Activated CD8-positive, alpha-beta memory T cell treated with anti-CD3 and anti-CD28 coated beads, Interleukin-2, amount 50 U/mL, for 24 hours (primary cell): ENCODE data around the gene FAM120B.

Experiments
- DNase-seq: peaks from one replicate; pipeline ENCODE4 v3.0.0-alpha.2; 2020; ENCODE audit errors: extremely low read depth

Gene FAM120B

GRCh38 chr6:170358496-170358895 is 51.9 kb downstream of the FAM120B start:
- no peak for DNase-seq

DNA sequence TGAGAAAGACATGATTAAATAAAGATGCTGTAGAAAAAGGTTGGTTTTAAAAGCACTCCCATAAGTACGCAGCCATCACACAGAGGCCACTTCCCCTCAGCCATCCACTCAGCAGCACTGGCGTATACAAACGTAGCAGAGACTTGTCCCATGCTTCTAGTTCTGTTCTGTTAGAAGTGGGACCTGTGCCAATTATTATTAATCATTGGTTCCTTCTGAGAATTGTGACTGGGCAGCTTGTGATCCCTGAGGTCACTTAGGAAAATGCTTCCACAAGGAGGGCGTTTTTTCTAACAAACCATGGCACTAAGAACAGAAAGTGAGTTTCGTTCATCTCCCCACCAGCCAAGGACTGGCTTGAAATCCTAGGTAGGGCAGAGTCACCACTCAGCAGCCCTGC is 53.9 kb downstream of the FAM120B start:
- no peak for DNase-seq

DNA sequence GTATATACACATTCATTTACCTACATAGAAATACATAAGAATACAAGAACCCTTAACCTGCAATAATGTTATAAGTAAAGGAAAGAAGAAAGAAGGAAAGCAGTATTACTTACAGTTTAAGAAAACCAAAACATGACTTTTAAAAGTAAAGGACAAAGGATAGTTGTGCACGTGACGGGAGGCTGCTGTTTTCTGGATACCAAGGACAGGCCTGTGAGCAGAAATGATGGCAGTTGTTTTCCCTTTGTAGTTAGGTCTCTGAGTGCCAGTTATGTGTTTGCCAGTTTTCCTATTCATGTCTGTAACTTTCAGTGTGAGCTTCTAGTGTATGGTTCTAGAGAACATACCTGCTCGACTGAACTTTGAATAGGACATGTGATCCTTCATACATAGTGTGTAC is 54.8 kb downstream of the FAM120B start:
- no peak for DNase-seq

DNA sequence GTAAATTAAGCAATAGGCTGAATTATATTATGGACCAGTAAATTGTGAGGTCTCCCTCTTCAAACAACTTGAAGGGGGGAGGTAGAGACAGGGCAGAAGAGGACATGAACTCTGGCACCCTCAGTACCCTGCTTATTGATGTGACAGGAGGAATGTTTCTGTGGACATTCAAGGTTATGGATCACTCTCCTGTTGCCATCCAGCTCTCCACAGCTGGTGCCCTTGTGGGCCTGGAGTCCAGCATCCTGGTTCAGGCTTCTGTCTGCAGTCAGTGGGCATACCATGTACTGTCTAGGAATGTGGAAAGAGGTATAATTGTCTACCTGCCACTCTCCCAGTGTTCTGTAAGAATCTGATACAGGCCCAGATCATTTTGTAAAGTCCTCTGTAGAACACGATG is 55.6 kb downstream of the FAM120B start:
- DNase-seq: no peak

- no peak for DNase-seq
Measured at GRCh38 chr6:170363255-170363654, 56.7 kb downstream of the FAM120B start.

DNA sequence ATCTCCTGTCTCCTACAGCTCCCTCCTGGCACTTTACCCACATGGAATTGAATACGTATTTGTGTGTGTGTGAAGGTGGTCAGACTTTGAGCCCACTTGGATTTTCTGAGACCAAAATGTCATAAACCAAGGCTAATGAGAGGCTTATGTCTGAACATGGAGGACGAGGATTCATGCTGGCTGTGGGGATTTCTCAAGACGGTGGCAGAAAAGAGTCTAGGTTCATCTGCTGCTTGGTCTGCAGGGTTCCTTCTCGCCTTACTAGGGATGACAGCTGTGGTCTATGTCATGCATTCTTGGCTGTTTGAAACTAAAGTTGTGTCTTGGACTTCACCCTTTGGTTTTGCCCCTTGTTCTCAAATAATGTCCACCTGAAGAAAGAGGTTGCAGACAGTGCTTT is 58.6 kb downstream of the FAM120B start:
- DNase-seq: no peak

GRCh38 chr6:170365593-170365992 is 59.0 kb downstream of the FAM120B start:
- no peak for DNase-seq

- no peak for DNase-seq
Measured at GRCh38 chr6:170366248-170366960, 59.8 kb downstream of the FAM120B start.

DNA sequence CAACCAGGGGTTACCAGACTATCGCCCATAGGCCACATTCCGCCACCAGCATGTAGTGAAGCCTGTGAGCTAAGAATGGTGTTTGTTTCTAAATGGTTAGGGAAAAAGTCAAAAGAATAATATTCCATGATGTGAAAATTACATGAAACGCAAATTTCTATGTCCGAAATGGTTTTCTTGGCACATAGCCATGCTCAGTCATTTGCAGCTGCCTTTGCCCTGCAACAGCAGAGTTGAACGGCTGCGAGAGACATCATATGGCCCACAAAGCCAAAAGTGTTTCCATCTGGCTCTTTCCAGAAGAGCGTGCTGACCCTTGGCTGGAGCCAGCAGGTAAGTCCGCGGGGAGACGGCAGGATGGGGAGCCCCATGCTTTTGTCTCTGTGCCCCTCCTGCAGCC is 60.7 kb downstream of the FAM120B start:
- DNase-seq: no peak

- DNase-seq: no peak
Measured at GRCh38 chr6:170368544-170368943, 62.0 kb downstream of the FAM120B start.

GRCh38 chr6:170369403-170369802 is 62.8 kb downstream of the FAM120B start:
- no peak for DNase-seq

- DNase-seq: no peak
Measured at GRCh38 chr6:170370416-170370815, 63.9 kb downstream of the FAM120B start.

DNA sequence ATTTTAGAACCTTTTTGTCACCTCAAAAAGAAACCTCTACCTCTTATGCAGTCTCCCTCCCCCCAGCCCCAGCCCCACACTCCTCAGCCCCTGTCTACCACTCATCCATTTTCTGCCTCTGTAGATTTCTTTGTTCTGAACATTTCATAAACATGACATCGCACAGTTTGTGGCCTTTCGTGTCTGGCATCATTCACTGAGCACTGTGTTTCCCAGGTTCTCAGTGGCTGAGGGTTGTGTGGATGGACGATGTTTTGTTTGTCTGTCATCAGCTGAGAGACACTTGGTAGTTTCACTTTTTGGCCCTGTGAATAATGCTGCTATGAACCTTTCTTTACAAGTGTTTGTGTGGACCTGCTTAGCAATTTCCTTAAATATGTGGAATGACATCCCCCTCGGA is 64.5 kb downstream of the FAM120B start:
- DNase-seq: no peak

DNA sequence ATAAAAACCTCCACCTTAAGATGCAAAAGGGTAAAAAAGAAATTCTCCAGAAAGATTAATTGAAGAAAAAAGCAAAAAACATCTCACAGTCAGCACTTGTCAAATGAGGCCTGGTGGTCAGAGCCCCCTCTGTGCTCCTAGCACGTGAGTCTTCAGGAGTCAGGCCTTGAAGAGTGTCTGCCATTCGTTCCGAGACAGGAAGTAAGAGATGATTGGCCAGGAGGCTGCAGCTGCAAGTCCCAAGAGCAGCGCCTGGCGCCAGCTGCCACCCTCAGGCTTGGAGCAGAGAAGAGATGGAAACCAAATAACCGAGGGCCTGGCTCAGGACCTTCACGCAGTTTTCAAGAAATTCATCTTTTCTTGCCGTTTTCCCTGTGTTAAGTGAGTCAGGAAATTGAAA is 65.0 kb downstream of the FAM120B start:
- no peak for DNase-seq

DNA sequence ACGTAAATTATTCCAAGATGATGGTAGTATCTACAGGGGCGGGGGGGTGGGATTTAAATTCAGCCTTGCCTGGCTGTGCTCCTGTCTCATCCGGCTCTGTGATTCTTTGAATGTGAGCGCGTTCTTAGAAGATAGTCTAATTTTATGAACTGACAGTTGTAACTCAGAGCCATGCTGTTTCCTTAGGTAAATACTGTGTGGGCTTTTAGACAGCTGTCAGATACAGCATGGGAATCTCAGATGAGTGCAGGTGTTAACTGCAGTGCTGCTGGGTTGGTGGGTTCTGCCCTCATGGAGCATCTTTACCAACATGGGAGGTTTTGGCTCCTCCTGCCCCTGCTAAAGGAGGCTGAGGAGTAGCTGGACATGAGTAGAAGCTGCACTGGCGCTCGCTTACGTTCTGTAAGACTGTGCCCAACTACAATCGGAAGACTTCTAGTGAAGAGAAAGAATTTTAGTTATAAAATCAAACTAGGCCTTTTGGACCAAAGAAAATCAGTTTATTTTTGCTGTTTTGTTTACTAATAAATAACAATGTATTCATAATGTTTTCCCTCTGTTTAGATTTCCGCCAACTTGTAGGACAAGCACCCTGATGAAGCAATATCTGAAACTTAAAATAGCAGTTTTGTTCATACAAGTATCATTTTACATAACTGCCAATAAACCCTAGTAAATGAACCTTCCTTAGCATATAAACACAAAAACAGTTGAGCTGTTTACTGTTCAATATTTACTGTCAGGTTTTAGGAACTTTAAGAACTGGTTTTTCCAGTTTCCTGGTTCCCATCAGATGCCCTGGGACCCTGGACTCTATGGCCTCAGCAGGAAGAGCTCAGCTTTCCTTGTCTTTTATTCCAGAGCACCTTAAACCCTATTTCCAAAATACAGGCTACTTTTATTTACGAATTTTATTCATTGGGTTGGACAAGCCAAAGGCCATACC is 66.1 kb downstream of the FAM120B start:
- no peak for DNase-seq

DNA sequence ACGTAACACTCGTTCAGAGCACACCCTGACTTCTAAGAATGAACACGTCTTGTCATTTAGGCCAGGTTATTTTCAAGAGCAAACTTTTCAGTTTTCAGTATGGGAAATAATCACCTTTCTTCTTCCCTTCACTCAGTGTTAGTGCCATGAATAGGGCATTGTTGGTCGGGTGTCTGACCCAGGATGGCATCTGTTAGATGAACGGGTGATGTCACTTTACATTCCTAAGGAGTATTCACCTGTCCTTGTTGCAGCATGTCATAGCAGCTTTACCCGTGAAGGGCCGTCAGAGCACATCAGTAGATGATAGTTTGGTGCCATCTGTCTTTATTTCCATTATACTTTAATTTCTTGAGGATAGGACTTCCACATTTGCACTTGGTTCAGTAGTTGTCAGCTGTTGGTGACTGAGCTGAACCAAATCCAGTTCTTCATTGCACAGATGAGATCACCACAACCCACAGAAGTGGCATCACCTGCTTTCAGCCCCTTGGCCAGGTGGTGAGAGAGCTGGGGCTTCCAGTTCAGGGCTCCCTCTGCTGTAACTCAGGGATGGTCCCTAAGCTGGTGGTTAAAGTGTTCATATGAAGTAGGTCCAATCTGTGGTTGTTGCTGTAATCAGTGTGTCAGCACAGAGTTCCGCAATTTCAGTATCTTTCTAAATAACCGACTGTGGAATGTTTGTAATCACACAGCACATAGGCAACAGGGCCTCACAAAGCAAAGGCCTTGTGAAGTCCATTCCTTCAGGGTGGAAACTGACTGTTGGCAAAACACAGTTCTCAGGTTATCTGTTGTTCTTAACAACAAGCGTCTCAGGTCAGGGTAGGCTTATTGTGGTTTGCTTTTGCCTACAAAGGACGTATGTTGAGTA is 68.2 kb downstream of the FAM120B start:
- no peak for DNase-seq

DNA sequence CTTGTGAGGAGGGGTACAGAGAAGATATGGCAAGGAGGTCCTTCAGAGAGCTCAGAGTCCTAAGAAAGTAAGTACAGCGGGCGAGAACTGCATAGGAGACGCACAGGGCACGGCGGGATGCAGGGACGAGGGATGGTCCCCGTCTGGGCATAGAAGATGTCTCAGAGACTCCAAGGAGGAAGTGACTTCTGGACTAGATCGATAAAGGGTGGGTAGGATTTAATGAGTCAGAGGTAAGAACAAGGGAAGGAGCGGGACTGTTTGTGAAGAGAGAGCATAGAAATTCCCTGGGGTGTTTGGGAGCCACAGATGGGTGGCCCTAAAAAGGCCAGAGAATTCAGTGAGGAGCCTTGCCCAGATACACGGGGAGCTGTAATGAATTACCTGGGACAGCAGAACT is 69.1 kb downstream of the FAM120B start:
- no peak for DNase-seq

DNA sequence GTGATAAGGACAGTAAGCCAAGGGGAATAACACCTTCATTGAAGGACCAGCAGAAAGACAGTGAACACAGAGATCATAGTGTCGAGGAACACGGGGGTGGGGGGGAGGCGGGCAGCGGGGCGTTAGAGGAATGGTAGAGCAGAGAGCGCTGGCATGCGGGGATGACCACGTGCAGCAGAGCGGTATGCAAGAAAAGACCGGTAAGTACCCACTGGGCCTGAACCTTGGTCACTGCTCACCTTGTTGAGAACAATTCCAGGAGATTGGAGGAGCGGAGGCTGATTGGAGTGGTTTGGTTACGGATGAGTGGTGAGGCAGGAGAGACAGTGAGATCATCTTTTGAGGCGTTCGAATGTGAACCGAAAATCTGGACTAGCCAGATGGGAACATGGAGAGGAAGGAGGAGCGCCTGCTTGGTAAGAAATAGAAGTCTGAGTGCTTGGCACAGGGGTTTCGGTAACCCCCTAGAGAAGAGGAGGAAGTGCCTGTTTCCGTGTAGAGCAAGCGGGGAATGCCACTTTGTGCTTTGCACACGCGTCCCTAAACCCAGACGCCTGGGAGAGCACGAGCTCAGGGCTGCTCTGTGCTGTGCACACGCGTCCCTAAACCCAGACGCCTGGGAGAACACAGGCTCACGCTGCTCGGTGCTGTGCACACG is 70.0 kb downstream of the FAM120B start:
- no peak for DNase-seq

DNA sequence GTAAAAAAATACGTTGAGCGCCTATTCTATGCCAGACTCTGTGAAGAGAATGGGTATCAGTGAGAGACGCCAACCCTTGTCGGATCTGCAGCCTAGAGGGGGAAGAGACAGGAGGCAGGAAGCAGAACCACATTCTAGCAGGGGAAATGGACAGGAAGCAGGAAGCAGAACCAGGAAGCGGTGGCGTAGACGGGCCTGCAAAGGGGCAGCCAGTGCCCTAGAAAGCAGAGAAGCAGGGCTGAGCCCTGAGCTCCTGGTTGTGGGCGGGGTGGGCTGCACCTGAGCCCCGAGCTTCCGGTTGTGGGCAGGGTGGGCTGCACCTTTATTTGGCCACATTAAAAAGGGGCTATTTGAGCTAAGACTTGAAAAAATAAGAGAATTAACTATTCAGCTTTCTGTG is 71.9 kb downstream of the FAM120B start:
- no peak for DNase-seq

GRCh38 chr6:170381562-170381961 is 75.0 kb downstream of the FAM120B start:
- DNase-seq: no peak

DNA sequence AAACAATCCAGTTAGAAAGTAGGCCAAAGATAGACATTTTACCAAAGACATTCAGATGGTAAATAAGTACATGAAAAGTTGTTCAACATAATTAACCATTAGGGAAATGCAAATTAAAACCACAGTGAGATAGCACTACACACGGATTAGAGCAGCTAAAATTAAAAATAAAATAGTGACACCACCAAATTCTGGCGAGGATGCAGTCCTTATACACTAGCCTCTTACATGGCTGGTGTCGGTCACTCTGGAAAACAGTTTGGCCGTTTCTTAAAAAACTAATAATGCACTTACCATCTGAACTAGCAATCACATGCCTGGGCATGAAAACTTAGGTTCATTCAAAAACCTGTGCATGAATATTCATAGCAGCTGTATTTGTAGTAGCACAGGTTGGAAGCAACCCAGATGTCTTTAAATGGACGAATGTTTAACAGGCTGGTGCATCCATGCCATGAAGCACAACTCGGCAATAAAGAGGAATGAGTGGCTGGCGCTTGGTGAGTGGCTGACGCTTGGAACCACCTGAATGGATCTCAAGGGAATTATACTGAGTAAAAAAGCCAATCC is 77.0 kb downstream of the FAM120B start:
- DNase-seq: no peak
